Fibroblast of mammary gland (primary cell): Measurements from ENCODE around the gene ITGBL1.
A peak's percentile ranks its signal among the peaks of the same experiment; 100 is the strongest.

Source experiments
- DNase-seq: peaks from one replicate; pipeline ENCODE4 v3.0.0-alpha.2; 2010; ENCODE audit warnings: low read depth
- H3K4me3 ChIP-seq: 2 replicates; pipeline ENCODE4 v1.5.1; 2011; ENCODE audit warnings: low read depth, mild to moderate bottlenecking, low read length, moderate library complexity; ENCODE audit not compliant: control insufficient read depth
- TF ChIP-seq, protein P1 (sequence below): conservative IDR thresholded peaks from 2 replicates; pipeline ENCODE4 v1.5.1; 2011; ENCODE audit warnings: low read depth, low read length, inconsistent platforms; ENCODE audit not compliant: control insufficient read depth, insufficient read depth

Gene ITGBL1

DNA sequence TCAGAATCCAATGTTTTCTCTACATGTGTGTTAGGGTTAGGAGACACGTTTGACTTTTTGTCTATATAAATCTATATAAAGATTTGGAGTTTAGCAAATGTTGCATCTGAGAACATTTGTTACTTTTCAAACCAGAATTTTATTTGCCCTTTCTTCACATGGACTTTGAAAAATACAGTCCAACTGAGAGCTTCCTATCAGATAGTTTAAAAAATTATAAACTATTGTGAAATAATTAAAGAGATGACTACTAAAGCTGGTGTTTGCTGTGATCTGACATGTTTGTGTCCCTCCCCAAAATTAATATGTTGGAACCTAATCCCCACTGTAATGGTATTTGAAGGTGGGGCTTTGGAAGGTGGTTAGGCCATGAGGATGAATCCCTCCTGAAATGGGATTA, 297.1 kb downstream of the ITGBL1 start:
- no peak for DNase-seq
- TF ChIP-seq, protein P1, sequence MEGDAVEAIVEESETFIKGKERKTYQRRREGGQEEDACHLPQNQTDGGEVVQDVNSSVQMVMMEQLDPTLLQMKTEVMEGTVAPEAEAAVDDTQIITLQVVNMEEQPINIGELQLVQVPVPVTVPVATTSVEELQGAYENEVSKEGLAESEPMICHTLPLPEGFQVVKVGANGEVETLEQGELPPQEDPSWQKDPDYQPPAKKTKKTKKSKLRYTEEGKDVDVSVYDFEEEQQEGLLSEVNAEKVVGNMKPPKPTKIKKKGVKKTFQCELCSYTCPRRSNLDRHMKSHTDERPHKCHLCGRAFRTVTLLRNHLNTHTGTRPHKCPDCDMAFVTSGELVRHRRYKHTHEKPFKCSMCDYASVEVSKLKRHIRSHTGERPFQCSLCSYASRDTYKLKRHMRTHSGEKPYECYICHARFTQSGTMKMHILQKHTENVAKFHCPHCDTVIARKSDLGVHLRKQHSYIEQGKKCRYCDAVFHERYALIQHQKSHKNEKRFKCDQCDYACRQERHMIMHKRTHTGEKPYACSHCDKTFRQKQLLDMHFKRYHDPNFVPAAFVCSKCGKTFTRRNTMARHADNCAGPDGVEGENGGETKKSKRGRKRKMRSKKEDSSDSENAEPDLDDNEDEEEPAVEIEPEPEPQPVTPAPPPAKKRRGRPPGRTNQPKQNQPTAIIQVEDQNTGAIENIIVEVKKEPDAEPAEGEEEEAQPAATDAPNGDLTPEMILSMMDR: no peak
- no peak overlapping the region for H3K4me3 ChIP-seq

- TF ChIP-seq, protein P1: no peak
- DNase-seq: peak; percentile 90
- H3K4me3 ChIP-seq: no peak overlapping the region
These were observed 299.0 kb downstream of the ITGBL1 start for GRCh38 chr13:101751488-101751887.

DNA sequence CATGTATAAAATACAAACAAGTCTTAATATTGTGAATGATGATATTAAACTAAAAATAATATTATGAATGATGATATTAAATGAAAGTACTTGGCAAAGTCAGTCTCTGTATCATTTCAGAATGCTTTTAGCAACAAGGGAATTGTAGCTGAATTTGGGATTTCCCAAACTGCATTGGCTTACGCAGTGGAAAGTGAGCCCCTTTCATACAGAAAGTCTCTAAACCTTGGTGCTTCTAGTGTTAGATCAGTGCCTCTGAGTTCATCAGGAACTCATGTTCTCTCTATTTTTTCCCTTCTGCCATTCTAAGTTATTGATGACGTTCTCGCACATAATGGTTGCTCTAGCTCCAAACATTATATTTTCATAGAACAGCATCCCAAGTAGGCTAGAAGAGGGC, 300.0 kb downstream of the ITGBL1 start:
- DNase-seq: no peak
- TF ChIP-seq, protein P1: no peak

DNA sequence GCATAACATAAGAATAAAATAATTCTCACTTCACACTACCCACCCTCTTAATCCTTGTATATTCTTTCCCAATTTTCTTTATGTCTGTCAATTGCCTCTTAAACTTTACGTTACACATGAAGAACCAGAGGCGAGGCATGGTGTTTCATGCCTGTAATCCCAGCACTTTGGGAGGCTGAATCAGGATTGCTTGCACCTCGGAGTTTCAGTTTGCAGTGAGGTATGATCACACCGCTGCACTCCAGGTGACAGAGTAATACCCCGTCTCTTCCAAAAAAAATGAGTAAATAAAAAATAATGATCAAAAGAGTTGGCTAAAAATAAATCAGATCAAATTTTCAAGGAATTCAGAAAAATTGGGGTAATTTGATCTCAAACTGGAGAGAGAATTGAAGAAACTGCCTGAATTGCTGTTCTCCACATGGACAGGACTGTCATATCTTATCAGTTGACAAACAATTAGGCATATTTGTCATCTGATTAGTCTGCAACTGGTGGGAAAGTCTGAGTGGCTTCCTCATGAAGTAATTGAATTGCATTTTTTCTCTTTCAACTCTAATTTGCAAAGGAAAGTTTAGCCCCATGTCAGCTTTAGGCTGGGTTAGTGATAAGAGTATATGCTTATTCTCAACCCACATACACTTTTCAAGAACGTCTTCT, 302.9 kb downstream of the ITGBL1 start:
- no peak for DNase-seq
- no peak overlapping the region for H3K4me3 ChIP-seq
- TF ChIP-seq, protein P1: no peak

More for the DNA sequence above, 300.0 kb downstream of the ITGBL1 start:
- no peak overlapping the region for H3K4me3 ChIP-seq

DNA sequence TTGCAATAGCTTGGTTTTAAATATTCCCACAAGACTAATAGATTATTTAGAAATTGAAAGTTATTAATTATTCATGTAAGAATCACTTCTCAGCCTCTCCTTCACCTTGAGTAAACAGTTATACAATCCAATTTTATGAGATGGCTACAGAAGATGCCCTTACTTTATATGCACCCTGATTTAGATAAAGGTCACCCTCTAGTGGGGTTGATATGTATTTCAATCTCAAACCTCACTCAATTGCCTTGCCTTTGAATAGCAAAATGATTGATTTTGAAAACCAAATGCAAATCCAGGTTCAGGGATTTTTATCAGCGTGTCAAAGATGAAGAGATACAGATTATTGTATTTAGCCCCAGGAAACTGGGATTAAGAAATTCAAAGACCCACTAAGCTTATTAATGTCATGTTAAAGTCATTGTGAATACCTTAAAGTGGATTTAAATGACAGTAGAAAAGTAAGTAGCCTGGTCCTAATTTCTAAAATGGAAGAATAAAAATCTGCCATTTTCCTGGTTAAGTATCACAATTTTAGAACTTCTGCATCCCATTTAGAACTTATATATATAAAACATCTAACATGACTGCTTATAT, 305.1 kb downstream of the ITGBL1 start:
- no peak overlapping the region for H3K4me3 ChIP-seq
- DNase-seq: peak; percentile 63
- TF ChIP-seq, protein P1: peak; percentile 69

DNA sequence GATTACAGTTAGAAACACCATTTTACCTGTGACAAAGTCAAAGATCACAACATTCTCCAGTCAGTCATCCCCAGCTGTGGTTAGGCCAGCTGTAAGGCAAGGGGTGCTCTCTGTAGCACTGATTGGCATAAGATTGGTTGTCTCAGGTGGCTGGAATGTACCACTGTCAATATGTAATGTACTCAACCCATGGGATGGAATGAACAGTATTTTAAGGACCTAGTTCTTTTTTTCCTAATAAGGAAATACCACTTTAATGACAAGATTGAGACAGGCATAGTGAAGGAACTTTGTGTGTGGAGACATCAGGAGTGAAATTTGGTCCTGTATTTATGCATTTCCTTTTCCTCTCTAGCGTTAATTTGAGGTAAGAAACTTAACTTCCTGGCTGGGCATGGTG, 310.7 kb downstream of the ITGBL1 start:
- DNase-seq: no peak
- TF ChIP-seq, protein P1: no peak

More for the DNA sequence above, 310.7 kb downstream of the ITGBL1 start:
- H3K4me3 ChIP-seq: no peak overlapping the region
